SU-DHL-6 (cell line): Measurements from ENCODE around the gene FUT4.

ENCODE experiments used
- H2AFZ ChIP-seq: fragments of 200-600 bp; sonication (generic); 2 replicates; pipeline ENCODE4 v1.6.1; 2014; ENCODE audit warnings: low read depth, mild to moderate bottlenecking, moderate library complexity, mixed read lengths, antibody characterized with exemption, low read length; ENCODE audit not compliant: severe bottlenecking
- H3F3A ChIP-seq: fragments of 200-600 bp; shearing (Covaris generic); 2 replicates; pipeline ENCODE4 v1.6.0; 2016; ENCODE audit warnings: antibody characterized with exemption, mild to moderate bottlenecking; ENCODE audit not compliant: insufficient read depth
- H3K27ac ChIP-seq: fragments of 200-600 bp; sonication (generic); 2 replicates; pipeline ENCODE4 v1.5.1; 2016; ENCODE audit warnings: low read depth, mild to moderate bottlenecking, low read length, moderate library complexity, mixed read lengths
- H3K27me3 ChIP-seq: fragments of 200-600 bp; sonication (generic), shearing (Covaris generic); 2 replicates; pipeline ENCODE4 v1.6.0; 2014; ENCODE audit warnings: mild to moderate bottlenecking, low read length
- H3K36me3 ChIP-seq: fragments of 200-600 bp; sonication (generic); 2 replicates; pipeline ENCODE4 v1.6.1; 2014; ENCODE audit warnings: mild to moderate bottlenecking, low read length, mixed read lengths
- H3K4me2 ChIP-seq: fragments of 300-600, 200-600 bp; shearing (Covaris generic), sonication (generic); 2 replicates; pipeline ENCODE4 v1.6.0; 2014; ENCODE audit warnings: low read length, low read depth, mild to moderate bottlenecking; ENCODE audit not compliant: poor library complexity, severe bottlenecking
- H3K4me3 ChIP-seq: fragments of 200-600 bp; sonication (generic); 2 replicates; pipeline ENCODE4 v1.5.1; 2014; ENCODE audit warnings: antibody characterized with exemption, low read length, mild to moderate bottlenecking, mixed read lengths; ENCODE audit not compliant: insufficient read depth, poor library complexity, severe bottlenecking
- H3K79me2 ChIP-seq: fragments of 200-600 bp; sonication (generic); 2 replicates; pipeline ENCODE4 v1.6.1; 2014; ENCODE audit warnings: mild to moderate bottlenecking, low read length, moderate library complexity; ENCODE audit not compliant: insufficient read depth
- H3K9ac ChIP-seq: fragments of 200-600 bp; sonication (generic); 2 replicates; pipeline ENCODE4 v1.7.0; 2014; ENCODE audit warnings: mild to moderate bottlenecking, low read length
- H3K9me2 ChIP-seq: fragments of 200-600 bp; sonication (generic); replicated peaks from 2 replicates; pipeline ENCODE4 v1.6.1; 2014; ENCODE audit warnings: low read length; ENCODE audit not compliant: insufficient read depth
- H3K9me3 ChIP-seq: fragments of 200-600 bp; sonication (generic); 2 replicates; pipeline ENCODE4 v1.6.1; 2014; ENCODE audit warnings: low read length, mixed read lengths; ENCODE audit not compliant: insufficient read depth
- H4K20me1 ChIP-seq: fragments of 200-600 bp; sonication (generic); 2 replicates; pipeline ENCODE4 v1.6.1; 2014; ENCODE audit warnings: low read depth, mild to moderate bottlenecking, antibody characterized with exemption, low read length, moderate library complexity, mixed read lengths
- EZH2phosphoT487 ChIP-seq: fragments of 200-600 bp; sonication (generic), shearing (Covaris generic); conservative IDR thresholded peaks from 2 replicates; pipeline ENCODE4 v1.6.1; 2018; ENCODE audit warnings: mild to moderate bottlenecking, antibody characterized with exemption, low read length, moderate library complexity, mixed read lengths
- TF ChIP-seq, protein P1 (sequence below): fragments of 200-600 bp; sonication (generic); IDR thresholded peaks from one replicate; pipeline ENCODE4 v1.5.1; 2017; ENCODE audit warnings: antibody characterized with exemption, mild to moderate bottlenecking, low read length, moderate library complexity; ENCODE audit not compliant: insufficient read depth, poor library complexity, severe bottlenecking

Gene FUT4

DNA sequence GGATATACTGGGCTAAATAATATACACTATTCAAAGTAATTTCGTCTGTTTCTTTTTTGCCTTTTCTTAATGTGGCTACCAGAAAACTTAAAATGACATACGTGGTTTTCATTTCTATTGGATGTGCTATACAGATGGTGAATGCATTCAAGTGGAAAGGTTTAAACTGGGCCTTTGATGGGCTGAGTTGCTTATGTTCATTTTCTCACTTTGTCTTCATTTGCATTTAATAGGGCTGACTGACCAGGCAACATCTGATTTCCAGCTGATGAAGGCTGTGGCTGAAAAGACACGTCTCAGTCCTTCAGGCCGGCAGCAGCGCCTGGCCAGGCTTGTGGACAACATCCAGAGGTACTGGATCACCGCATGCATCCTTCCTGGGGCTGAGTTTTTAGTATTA is 51.4 kb downstream of the FUT4 start:
- Histone ChIP-seq H4K20me1 (no peaks in the 10 kb centered on the region), H3K4me3 (no peak overlapping the region), H3K36me3 (no peaks in the 10 kb centered on the region), H3K9me2 (no peaks in the 10 kb centered on the region), H3K9ac (no peak overlapping the region), H3K27ac (no peak overlapping the region), H2AFZ (no peak overlapping the region), H3F3A (no peaks in the 10 kb centered on the region), H3K27me3 (no peaks in the 10 kb centered on the region), H3K9me3 (no peaks in the 10 kb centered on the region), H3K4me2 (no peak overlapping the region), H3K79me2 (no peaks in the 10 kb centered on the region)
- TF ChIP-seq, protein P1, sequence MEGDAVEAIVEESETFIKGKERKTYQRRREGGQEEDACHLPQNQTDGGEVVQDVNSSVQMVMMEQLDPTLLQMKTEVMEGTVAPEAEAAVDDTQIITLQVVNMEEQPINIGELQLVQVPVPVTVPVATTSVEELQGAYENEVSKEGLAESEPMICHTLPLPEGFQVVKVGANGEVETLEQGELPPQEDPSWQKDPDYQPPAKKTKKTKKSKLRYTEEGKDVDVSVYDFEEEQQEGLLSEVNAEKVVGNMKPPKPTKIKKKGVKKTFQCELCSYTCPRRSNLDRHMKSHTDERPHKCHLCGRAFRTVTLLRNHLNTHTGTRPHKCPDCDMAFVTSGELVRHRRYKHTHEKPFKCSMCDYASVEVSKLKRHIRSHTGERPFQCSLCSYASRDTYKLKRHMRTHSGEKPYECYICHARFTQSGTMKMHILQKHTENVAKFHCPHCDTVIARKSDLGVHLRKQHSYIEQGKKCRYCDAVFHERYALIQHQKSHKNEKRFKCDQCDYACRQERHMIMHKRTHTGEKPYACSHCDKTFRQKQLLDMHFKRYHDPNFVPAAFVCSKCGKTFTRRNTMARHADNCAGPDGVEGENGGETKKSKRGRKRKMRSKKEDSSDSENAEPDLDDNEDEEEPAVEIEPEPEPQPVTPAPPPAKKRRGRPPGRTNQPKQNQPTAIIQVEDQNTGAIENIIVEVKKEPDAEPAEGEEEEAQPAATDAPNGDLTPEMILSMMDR: no peak
- no peak for TF ChIP-seq EZH2phosphoT487

DNA sequence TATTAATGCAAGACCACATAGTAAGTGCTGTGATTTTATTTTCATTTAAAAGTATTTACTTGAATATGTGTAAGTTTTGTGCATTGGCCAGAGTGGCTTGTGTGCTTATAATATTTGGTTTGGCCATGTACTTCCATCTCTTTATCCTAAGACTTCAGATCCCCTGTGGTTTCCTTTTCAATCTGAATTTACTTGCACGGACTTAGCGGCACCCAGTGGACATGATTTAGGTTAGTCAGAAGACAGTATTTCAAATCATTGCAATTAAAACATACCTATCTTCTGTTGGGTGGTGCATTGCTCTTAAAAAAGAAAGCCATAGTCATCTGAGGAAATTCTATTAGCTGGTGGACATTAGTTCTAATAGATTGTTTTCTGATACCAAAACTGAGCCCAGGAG is 54.2 kb downstream of the FUT4 start:
- TF ChIP-seq EZH2phosphoT487: no peak
- TF ChIP-seq, protein P1: no peak
- no peak overlapping the region for H3K9ac ChIP-seq
- no peak overlapping the region for H3K4me2 ChIP-seq
- no peak overlapping the region for H3K27ac ChIP-seq
- no peaks in the 10 kb centered on the region for H3K9me2 ChIP-seq
- H4K20me1 ChIP-seq: no peaks in the 10 kb centered on the region
- H3K4me3 ChIP-seq: no peak overlapping the region
- H2AFZ ChIP-seq: no peak overlapping the region
- no peaks in the 10 kb centered on the region for H3K27me3 ChIP-seq
- no peaks in the 10 kb centered on the region for H3K79me2 ChIP-seq
- no peaks in the 10 kb centered on the region for H3K9me3 ChIP-seq
- H3F3A ChIP-seq: no peaks in the 10 kb centered on the region
- no peaks in the 10 kb centered on the region for H3K36me3 ChIP-seq
